Activated T-helper 1 cell treated with anti-CD3 and anti-CD28 coated beads, Interleukin-12 subunit alpha, Interleukin-12 subunit beta, Interleukin-2, Interleukin-4 antibody, amounts not matched to agents 30 ng/mL and 10 ng/mL and 1 ng/mL, durations not matched to agents 14 hours and 24 hours and 36 hours (primary cell): ENCODE results near the gene PRICKLE3. TPM values are rescaled to one million over a fixed set of nuclear protein-coding genes. Genes with fewer than 3 reads are reported as not detected.
"Not testable (repeated sequence)": the region's sequence is repeated elsewhere in the genome, so short reads cannot be mapped to it uniquely, and the experiment has no call there.

Source experiments
- DNase-seq: peaks from one replicate; pipeline ENCODE4 v3.0.0; 2021; ENCODE audit warnings: low spot score
- H3K27ac Mint-ChIP-seq: one replicate; pipeline ENCODE4 v1.8.0; 2021; ENCODE audit warnings: mild to moderate bottlenecking, mixed read lengths
- H3K27me3 Mint-ChIP-seq: one replicate; pipeline ENCODE4 v1.8.0; 2022; ENCODE audit warnings: mild to moderate bottlenecking, moderate library complexity, mixed read lengths; ENCODE audit not compliant: insufficient read depth
- H3K36me3 Mint-ChIP-seq: one replicate; pipeline ENCODE4 v1.8.0; 2021; ENCODE audit warnings: low read depth, mixed read lengths
- H3K4me1 Mint-ChIP-seq: one replicate; pipeline ENCODE4 v1.8.0; 2021; ENCODE audit warnings: low read depth, mixed read lengths
- H3K4me3 Mint-ChIP-seq: one replicate; pipeline ENCODE4 v1.8.0; 2021; ENCODE audit warnings: mild to moderate bottlenecking, moderate library complexity, mixed read lengths
- H3K9me3 Mint-ChIP-seq: one replicate; pipeline ENCODE4 v1.8.0; 2021; ENCODE audit warnings: mixed read lengths
- intact Hi-C: fragments of 100-400 bp; cut with micrococcal nuclease; formaldehyde crosslinking; loops from one replicate; pipeline ENCODE4 v1.15.1; 2024
- total RNA-seq: library from RNA; stranded (reverse); gene quantifications from 2 replicates; pipeline ENCODE4 v1.2.3, GENCODE V29; 2022

PRICKLE3 gene
- total RNA-seq, 1 donor from 2014 or later = 20.4 TPM

- H3K27me3 Mint-ChIP-seq = no peaks in the 10 kb centered on the region
- H3K4me1 Mint-ChIP-seq = no peaks in the 10 kb centered on the region
- no peak for DNase-seq
- intact Hi-C loops = no loop called here
- no peaks in the 10 kb centered on the region for H3K36me3 Mint-ChIP-seq
- no peak overlapping the region for H3K27ac Mint-ChIP-seq
- H3K9me3 Mint-ChIP-seq = peaks cover 15% of the 10 kb centered on the region
- H3K4me3 Mint-ChIP-seq = no peak overlapping the region
Measured at GRCh38 chrX:49139713-49140112, 46.5 kb downstream of the PRICKLE3 start.

DNA sequence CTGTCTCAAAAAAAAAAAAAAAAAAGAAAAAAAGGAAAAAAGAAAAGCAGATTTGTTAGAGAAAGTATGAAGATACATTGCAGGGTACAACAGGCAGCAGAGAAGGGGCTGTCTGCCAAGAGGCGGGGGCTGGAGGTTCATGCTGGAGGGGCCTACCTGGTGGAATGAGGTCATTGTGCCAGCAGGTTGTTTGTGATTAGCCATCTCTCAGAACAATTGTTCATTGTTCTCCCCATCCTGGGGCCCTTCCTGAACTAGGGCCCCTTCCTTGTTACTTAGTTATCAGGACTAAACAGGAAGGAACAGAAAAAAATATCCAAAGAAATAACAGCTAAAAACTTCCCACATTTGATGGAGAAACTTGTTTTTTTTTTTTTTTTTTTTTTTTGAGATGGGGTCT lies 48.7 kb downstream of the PRICKLE3 start:
- H3K4me3 Mint-ChIP-seq = no peak overlapping the region
- intact Hi-C loops = no loop called here
- no peaks in the 10 kb centered on the region for H3K36me3 Mint-ChIP-seq
- H3K4me1 Mint-ChIP-seq = no peaks in the 10 kb centered on the region
- H3K27me3 Mint-ChIP-seq = no peaks in the 10 kb centered on the region
- DNase-seq = no peak
- no peak overlapping the region for H3K27ac Mint-ChIP-seq
- peaks cover 15% of the 10 kb centered on the region for H3K9me3 Mint-ChIP-seq

- intact Hi-C loops = no loop called here
- Mint-ChIP-seq H3K9me3 (no peaks in the 10 kb centered on the region), H3K27me3 (no peaks in the 10 kb centered on the region), H3K36me3 (no peaks in the 10 kb centered on the region), H3K27ac (no peak overlapping the region), H3K4me1 (no peaks in the 10 kb centered on the region), H3K4me3 (no peak overlapping the region)
- DNase-seq = no peak
Measured at GRCh38 chrX:49133759-49134158, 52.4 kb downstream of the PRICKLE3 start.

DNA sequence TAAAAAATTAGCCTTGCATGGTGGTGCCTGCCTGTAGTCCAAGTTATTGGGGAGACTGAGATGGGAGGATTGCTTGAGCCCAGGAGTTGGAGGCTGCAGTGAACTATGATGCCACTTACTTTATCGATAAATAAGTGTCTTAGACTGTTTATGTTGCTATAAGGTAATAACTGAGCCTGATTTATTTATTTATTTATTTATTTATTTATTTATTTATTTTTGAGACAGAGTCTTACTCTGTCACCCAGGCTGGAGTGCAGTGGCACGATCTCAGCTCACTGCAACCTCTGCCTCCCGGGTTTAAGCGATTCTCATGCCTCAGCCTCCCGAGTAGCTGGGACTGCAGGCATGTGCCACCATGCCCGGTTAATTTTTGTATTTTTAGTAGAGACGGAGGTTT lies 53.9 kb downstream of the PRICKLE3 start:
- DNase-seq, intact Hi-C loops, H3K36me3 Mint-ChIP-seq, H3K9me3 Mint-ChIP-seq, H3K27ac Mint-ChIP-seq, H3K27me3 Mint-ChIP-seq, H3K4me3 Mint-ChIP-seq, H3K4me1 Mint-ChIP-seq: not testable (repeated sequence)

- Mint-ChIP-seq H3K4me3 (no peak overlapping the region), H3K27ac (no peak overlapping the region), H3K4me1 (no peaks in the 10 kb centered on the region), H3K36me3 (no peaks in the 10 kb centered on the region), H3K9me3 (no peaks in the 10 kb centered on the region), H3K27me3 (no peaks in the 10 kb centered on the region)
- DNase-seq = no peak
- intact Hi-C loops = no loop called here
Measured at GRCh38 chrX:49129427-49129826, 56.7 kb downstream of the PRICKLE3 start.

DNA sequence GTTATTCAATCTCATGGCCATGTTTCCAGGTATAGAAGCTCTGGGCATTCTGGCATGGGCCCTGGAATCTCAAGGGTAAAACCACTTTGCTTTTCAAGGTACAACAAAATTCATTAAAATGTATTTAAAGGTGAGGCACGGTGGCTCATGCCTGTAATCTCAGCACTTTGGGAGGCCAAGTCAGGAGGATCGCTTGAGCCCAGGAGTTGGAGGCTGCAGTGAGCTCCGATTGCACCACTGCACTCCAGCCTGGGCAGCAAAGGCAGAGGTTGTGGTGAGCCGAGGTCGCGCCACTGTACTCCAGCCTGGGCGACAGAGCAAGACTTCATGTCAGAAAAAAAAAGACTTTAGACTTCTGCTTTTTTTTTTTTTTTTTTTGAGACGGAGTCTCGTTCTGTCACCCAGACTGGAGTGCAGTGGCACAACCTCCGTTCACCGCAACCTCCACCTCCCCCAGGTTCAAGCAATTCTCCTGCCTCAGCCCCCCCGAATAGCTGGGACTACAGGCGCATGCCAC lies 58.4 kb downstream of the PRICKLE3 start:
- intact Hi-C loops, H3K27ac Mint-ChIP-seq, H3K4me1 Mint-ChIP-seq, H3K27me3 Mint-ChIP-seq, H3K36me3 Mint-ChIP-seq, H3K9me3 Mint-ChIP-seq, DNase-seq, H3K4me3 Mint-ChIP-seq: not testable (repeated sequence)

Other genes starting within 250 kb of the PRICKLE3 start
- gene OTUD5, start 228.8 kb downstream of the PRICKLE3 start, total RNA-seq = 84.1 and 84.8 TPM in 2 replicates
- 3.3 and 4.0 TPM in 2 replicates for gene KCND1, start 214.5 kb downstream of the PRICKLE3 start, total RNA-seq
- 85.8 and 89.2 TPM in 2 replicates for gene GRIPAP1, start 184.1 kb downstream of the PRICKLE3 start, total RNA-seq
- gene TFE3, start 143.0 kb downstream of the PRICKLE3 start, total RNA-seq = 34.4 and 37.0 TPM in 2 replicates
- gene CCDC120, start 127.4 kb downstream of the PRICKLE3 start, total RNA-seq = 4.4 and 5.1 TPM in 2 replicates
- gene PRAF2, start 112.4 kb downstream of the PRICKLE3 start, total RNA-seq = 14.9 and 15.4 TPM in 2 replicates
- 49.1 and 53.0 TPM in 2 replicates for gene WDR45, start 106.5 kb downstream of the PRICKLE3 start, total RNA-seq
- gene GPKOW, start 62.6 kb downstream of the PRICKLE3 start, total RNA-seq = 26.6 and 28.1 TPM in 2 replicates
- 1.4 and 2.8 TPM in 2 replicates for gene MAGIX, start 23.6 kb downstream of the PRICKLE3 start, total RNA-seq
- 72.9 and 73.2 TPM in 2 replicates for gene PLP2, start 14.5 kb downstream of the PRICKLE3 start, total RNA-seq
- 2.9 and 3.3 TPM in 2 replicates for gene SYP, start 13.8 kb upstream of the PRICKLE3 start, total RNA-seq
- 0.05 and 0.13 TPM in 2 replicates for gene CACNA1F, start 47.0 kb upstream of the PRICKLE3 start, total RNA-seq
- 26.0 and 28.5 TPM in 2 replicates for gene CCDC22, start 49.1 kb upstream of the PRICKLE3 start, total RNA-seq
- gene FOXP3, start 78.3 kb upstream of the PRICKLE3 start, total RNA-seq = 14.3 and 14.4 TPM in 2 replicates
- 6.5 and 6.9 TPM in 2 replicates for gene PPP1R3F, start 83.4 kb upstream of the PRICKLE3 start, total RNA-seq
- gene GAGE10, start 117.3 kb upstream of the PRICKLE3 start, total RNA-seq = not detected in 2 replicates
- gene GAGE12J, start 135.7 kb upstream of the PRICKLE3 start, total RNA-seq = not detected in 2 replicates
- not detected in 2 replicates for gene GAGE13, start 145.2 kb upstream of the PRICKLE3 start, total RNA-seq